GOT3 (cell line): ENCODE measurements around the gene TESK1.

ENCODE experiments used
- DNase-seq: peaks from one replicate; lab custom pipeline; 2025; ENCODE audit warnings: mixed read lengths; lab: John Stamatoyannopoulos, UW

The TESK1 gene, protein sequence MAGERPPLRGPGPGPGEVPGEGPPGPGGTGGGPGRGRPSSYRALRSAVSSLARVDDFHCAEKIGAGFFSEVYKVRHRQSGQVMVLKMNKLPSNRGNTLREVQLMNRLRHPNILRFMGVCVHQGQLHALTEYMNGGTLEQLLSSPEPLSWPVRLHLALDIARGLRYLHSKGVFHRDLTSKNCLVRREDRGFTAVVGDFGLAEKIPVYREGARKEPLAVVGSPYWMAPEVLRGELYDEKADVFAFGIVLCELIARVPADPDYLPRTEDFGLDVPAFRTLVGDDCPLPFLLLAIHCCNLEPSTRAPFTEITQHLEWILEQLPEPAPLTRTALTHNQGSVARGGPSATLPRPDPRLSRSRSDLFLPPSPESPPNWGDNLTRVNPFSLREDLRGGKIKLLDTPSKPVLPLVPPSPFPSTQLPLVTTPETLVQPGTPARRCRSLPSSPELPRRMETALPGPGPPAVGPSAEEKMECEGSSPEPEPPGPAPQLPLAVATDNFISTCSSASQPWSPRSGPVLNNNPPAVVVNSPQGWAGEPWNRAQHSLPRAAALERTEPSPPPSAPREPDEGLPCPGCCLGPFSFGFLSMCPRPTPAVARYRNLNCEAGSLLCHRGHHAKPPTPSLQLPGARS

DNA sequence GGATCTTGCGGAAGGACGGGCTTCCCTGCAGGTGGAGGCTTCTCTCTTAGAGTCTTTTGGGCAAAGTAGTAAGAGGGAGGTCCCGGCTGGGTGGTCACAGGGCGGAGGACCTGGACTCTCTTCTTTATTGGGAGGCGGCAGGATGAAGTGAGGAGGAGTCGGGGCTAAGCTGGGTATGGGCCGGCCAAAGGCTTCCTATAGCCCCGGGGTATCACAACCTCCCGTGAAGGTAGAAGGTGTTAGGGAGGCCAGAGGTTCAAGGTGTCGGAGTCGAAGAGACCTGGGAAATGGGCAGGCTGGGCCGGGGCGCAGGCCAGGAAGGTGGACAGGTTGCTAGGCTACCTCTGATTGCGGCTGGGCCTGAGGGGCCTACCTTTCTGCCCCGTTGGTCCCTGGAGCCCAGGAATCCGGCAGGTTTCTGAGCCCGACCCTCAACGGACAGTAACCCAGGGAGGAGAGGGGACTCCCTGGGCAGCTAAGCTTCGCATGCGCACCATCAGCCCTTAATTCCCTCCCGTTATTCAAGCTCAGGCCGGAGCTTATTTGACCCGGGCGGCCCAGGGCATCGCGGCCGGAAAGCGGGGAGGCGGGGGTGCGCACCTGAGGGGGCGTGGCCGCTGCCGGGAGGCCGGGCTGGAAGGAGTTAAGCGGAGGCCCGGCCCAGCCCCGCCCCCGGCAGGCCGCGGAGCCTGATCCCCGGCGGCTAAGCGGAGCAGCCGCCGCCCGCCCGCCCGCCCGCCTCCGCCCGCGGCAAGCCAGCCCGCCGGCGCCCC, at the start of gene TESK1:
TSS of gene TESK1 (plus strand) at position 685 of the 773 bp plus-strand sequence. CDS start 358 bp downstream, outside the sequence.
- DNase-seq: peak; percentile 10

- no peak for DNase-seq
These were observed 49.2 kb upstream of the TESK1 start for GRCh38 chr9:35555881-35556280.

- DNase-seq: no peak
These were observed 48.3 kb upstream of the TESK1 start for GRCh38 chr9:35556776-35557175.

DNA sequence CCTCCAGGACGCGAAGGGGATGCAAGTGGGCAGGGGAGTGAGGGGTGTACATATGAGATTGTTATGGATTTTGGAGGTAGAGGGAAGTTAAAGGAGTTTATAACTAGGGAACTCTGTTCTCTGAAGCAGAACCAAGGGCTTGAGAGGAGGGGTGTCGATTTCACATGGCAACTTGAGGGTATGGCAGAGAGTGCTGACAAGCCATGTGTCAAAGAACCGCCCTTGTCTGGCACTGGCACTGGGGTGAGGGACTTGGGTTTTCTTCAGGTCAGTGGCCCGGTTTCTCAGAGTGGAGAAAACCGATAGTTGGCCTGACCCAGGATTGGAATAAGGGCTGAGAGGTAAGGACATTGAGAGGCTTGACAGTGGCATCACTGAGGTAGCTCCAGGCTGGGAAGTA, 47.7 kb upstream of the TESK1 start:
- DNase-seq: no peak

DNA sequence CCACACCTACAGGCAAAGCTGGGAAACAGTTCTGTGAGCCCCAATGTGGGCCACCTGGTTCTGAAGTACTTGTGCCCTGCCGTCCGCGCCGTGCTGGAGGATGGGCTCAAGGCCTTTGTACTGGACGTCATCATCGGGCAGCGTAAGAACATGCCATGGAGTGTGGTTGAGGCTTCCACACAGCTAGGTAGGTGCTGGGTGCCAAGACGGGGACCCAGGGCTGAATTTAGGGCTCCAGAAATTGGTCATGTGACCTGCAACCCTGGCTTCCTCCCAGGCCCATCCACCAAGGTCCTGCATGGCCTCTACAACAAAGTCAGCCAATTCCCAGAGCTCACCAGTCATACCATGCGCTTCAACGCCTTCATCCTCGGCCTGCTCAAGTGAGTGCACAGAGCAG, 46.9 kb upstream of the TESK1 start:
- no peak for DNase-seq

DNA sequence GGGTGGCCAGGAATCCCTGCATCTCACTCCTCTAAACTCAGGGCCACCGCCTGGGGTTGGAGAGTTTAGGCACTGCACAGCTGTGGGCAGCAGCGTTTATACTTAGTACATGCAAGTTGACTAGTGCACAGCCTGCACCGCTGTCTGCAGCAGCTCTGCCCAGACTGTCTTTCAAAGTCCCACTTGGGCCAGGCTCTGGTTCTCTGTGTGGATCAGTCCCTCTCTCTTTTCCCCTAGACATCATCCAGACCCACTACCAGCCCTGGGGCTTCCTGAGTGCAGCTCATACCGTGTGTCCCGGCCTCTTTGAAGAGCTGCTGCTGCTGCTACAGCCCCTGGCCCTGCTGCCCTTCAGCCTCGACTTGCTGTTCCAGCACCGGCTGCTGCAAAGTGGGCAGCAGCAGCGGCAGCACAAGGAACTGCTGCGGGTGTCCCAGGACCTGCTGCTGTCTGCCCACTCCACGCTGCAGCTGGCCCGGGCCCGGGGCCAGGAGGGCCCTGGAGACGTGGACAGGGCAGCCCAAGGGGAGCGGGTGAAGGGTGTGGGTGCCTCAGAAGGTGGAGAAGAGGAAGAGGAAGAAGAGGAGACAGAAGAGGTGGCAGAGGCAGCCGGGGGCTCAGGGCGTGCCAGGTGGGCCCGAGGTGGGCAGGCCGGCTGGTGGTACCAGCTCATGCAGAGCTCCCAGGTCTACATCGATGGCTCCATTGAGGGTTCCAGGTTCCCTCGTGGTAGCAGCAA, 45.1 kb upstream of the TESK1 start:
- DNase-seq: no peak

- DNase-seq: no peak
These were observed 44.3 kb upstream of the TESK1 start for GRCh38 chr9:35560625-35561337.

DNA sequence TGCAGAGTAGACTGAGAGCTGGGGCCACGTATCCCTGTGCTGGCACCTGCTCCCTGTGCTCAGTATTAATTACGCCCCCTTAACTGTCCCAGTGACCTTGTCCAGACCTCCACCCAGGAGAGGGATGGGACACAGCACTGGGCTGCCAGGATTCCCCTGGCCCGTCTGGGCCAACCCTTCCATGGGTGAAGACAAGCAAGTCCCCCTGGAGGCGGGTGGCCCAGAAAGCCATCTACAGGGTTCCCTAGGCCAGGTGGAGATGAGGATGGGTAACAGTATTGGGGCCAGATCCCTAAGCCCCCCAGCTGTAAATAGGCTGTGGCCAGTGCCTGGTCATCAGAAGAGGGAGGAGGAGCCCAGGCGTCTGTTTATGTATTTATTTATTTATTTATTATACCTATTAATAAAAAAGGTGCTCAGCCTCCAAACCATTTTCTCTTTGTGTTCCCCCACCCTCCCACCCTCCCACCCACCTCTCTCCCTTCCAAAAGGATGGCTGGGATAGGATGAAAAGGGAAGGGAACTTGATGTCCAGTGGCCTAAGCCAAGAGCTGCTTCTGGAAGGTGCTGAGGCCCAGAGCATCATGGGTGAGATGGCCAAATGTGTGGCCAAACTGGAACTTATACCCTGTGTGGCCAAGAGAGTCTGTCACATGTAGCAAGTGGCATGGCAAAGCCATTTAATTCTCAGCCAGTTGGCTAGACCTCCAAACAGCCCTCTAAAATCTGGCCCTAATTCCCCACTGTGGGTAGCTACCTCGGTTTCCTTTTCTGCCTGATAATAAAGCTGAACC, 43.4 kb upstream of the TESK1 start:
- DNase-seq: no peak

GRCh38 chr9:35562895-35563780, 41.9 kb upstream of the TESK1 start:
- no peak for DNase-seq

DNA sequence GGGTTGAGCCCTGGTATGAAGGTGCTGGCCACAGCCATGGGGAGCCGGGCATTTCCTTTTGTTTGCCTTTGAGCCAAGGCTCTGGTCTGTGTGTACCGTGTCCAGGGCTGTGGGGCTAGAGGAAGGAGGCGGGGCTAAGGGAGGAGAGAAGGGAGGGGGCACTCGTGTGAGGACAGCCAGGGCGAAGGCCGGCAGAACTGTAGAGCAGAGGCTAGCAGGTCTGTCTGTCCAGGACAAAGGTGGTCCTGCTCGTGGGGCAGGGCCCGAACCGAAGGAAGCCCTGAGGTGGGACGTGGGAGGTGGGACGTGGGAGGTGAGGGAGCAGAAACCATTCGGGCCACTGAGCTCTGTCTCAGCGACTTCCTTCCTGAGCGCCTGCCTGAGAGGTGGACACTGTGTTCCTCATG, 41.3 kb upstream of the TESK1 start:
- DNase-seq: no peak

DNA sequence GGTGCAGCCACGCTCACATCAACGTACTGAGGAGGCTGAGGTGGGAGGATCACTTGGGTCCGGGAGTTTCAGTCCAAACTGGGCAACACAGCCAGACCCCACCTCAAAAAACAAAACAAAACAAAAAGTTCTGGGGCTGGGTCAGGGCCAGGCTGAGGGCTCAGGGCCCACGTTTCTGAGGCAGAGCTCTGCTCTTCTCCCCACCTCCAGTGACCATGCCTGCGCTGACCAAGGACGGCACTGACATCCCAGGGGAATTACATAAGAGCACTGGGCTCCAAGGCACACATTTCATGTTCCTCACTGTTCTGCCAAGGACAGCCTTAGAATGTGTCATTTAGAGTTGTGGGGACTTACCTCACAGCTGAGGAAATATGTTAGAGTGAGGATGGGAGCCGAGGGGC, 40.4 kb upstream of the TESK1 start:
- DNase-seq: no peak

GRCh38 chr9:35566417-35566816, 38.6 kb upstream of the TESK1 start:
- no peak for DNase-seq

- no peak for DNase-seq
These were observed 36.9 kb upstream of the TESK1 start for GRCh38 chr9:35568196-35568595.

DNA sequence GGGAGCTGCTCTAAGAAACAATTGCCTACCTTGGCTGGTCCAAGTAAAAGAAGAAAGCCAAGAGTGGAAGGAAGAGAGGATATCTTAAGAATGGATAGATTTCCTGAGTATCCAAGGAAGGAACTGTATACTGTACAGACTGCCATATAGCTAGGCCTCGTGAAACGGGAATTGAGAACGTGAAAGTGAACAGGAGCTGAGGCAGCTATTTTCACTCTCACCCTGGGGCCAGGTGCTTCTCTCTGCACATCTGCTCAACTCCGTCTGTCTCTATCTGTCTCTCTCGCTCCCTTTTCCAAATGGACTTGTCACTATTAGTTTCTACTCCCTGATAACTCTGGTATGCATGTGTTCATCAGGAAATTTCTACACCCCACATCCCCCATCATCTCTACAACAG, 35.9 kb upstream of the TESK1 start:
- no peak for DNase-seq

DNA sequence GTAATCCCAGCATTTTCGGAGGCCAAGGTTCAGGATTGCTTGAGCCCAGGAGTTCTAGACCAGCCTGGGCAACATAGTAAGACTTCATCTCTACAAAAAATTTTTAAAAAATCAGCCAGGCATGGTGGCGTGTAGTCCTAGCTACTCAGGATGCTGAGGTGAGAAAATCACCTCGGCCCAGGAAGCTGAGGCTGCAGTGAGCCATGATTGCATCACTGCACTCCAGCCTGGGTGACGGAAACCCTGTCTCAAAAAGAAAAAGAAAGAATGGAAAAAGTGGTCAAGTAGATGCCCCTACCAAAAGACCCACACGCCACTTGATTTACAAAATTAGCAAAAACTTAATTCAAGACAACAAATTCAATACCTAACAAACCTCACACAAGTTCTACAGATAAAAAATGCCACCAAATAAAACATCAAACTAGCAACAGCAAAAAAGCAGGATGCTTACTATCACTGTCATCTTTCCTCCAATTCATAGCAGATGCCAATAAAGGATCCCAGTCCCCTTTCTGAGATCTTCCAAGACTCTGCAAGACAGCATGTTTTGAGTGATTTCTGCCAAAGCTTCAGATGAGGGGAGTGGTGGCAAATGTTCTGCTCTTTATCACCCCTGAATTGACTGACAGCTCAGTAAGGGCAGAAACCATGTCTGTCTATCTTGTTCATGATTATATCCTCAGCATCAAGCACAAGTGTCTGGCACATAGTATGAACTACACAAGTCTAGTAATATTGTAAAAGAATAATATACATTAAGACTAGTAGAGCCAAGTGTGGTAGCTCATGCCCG, 34.2 kb upstream of the TESK1 start:
- no peak for DNase-seq

GRCh38 chr9:35574578-35575122, 30.4 kb upstream of the TESK1 start:
- DNase-seq: no peak

DNA sequence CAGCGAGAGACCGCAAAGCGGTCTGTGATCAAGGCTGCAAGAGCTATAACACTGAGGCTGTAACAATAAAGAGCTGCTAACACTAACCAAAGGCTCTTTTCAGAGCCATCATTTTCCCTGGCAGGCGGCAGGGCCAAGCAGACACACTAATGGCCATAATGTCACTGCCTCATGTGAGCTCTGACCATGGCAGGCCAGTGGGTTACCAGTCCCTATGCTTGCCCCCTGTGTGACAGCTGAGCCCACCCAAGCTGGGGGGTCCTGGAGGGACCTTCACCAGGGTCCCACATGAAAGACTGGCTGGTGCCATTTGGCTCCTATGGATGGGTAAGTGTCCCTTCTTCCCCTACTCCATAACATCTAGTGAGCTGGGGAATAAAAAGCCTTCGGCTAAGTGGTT, 29.6 kb upstream of the TESK1 start:
- DNase-seq: no peak

GRCh38 chr9:35577486-35577885, 27.6 kb upstream of the TESK1 start:
- DNase-seq: no peak

- no peak for DNase-seq
These were observed 25.9 kb upstream of the TESK1 start for GRCh38 chr9:35579130-35579529.
